GM23338 (cell line): ENCODE measurements around the gene SYCE1L. TPM values are rescaled to one million over a fixed set of nuclear protein-coding genes. Genes with fewer than 3 reads are reported as not detected.
A peak's percentile ranks its signal among the peaks of the same experiment; 100 is the strongest.

Source experiments
- ATAC-seq: fragments of 200-7000 bp; cut with Tn5 transposase; 3 replicates; pipeline ENCODE4 v1.9.1; 2020
- DNase-seq: peaks from one replicate; pipeline ENCODE4 v3.0.0-alpha.2; 2015; ENCODE audit warnings: low spot score
- H2AFZ ChIP-seq: fragments of 200-600 bp; sonication (generic); 2 replicates; pipeline ENCODE4 v1.8.0; 2016; ENCODE audit warnings: antibody characterized with exemption, mild to moderate bottlenecking, moderate library complexity
- H3F3A ChIP-seq: fragments of 200-600 bp; sonication (generic); replicated peaks from 2 replicates; pipeline ENCODE4 v1.8.0; 2017; ENCODE audit warnings: antibody characterized with exemption, mixed run types, low read depth
- H3K27ac ChIP-seq: fragments of 200-600 bp; sonication (generic); 2 replicates; pipeline ENCODE4 v1.6.1; 2016; ENCODE audit warnings: low read depth
- H3K27me3 ChIP-seq: fragments of 200-600 bp; sonication (generic); 2 replicates; pipeline ENCODE4 v1.8.0; 2016; ENCODE audit warnings: mild to moderate bottlenecking, mixed run types, moderate library complexity; ENCODE audit not compliant: insufficient read depth
- H3K36me3 ChIP-seq: fragments of 200-600 bp; sonication (generic); 2 replicates; pipeline ENCODE4 v1.8.0; 2016; ENCODE audit warnings: mild to moderate bottlenecking; ENCODE audit not compliant: insufficient read depth
- H3K4me1 ChIP-seq: fragments of 200-600 bp; sonication (generic); 2 replicates; pipeline ENCODE4 v1.8.0; 2016; ENCODE audit warnings: mild to moderate bottlenecking, moderate library complexity; ENCODE audit not compliant: insufficient read depth
- H3K4me2 ChIP-seq: fragments of 200-600 bp; sonication (generic); 2 replicates; pipeline ENCODE4 v1.7.1; 2017; ENCODE audit warnings: mixed run types
- H3K4me3 ChIP-seq: fragments of 200-600 bp; sonication (generic); 2 replicates; pipeline ENCODE4 v1.6.1; 2016; ENCODE audit warnings: mixed run types
- H3K79me2 ChIP-seq: fragments of 200-600 bp; sonication (generic); replicated peaks from 2 replicates; pipeline ENCODE4 v1.8.0; 2017; ENCODE audit warnings: mild to moderate bottlenecking; ENCODE audit not compliant: insufficient read depth
- H3K9me2 ChIP-seq: fragments of 200-600 bp; sonication (generic); 2 replicates; pipeline ENCODE4 v1.8.0; 2017; ENCODE audit not compliant: insufficient read depth
- H4K20me1 ChIP-seq: fragments of 200-600 bp; sonication (generic); replicated peaks from 2 replicates; pipeline ENCODE4 v1.8.0; 2017; ENCODE audit warnings: mild to moderate bottlenecking; ENCODE audit not compliant: insufficient read depth
- H3K27ac Mint-ChIP-seq: 2 replicates; pipeline ENCODE4 v1.8.0; 2020; ENCODE audit warnings: inconsistent platforms, mild to moderate bottlenecking, moderate library complexity, mixed read lengths
- H3K27me3 Mint-ChIP-seq: 3 replicates; pipeline ENCODE4 v1.8.0; 2022; ENCODE audit warnings: low read depth, mild to moderate bottlenecking, moderate library complexity, mixed read lengths, inconsistent platforms; ENCODE audit not compliant: insufficient read depth, poor library complexity
- H3K36me3 Mint-ChIP-seq: 3 replicates; pipeline ENCODE4 v1.8.0; 2021; ENCODE audit warnings: low read depth, mild to moderate bottlenecking, inconsistent platforms, moderate library complexity, mixed read lengths
- H3K4me1 Mint-ChIP-seq: 3 replicates; pipeline ENCODE4 v1.8.0; 2020; ENCODE audit warnings: mild to moderate bottlenecking, inconsistent platforms, mixed read lengths
- H3K4me3 Mint-ChIP-seq: 3 replicates; pipeline ENCODE4 v1.8.0; 2021; ENCODE audit warnings: moderate library complexity, mild to moderate bottlenecking, inconsistent platforms, mixed read lengths
- H3K9me3 Mint-ChIP-seq: 3 replicates; pipeline ENCODE4 v1.8.0; 2020; ENCODE audit warnings: moderate library complexity, mild to moderate bottlenecking, inconsistent platforms, mixed read lengths
- CREB1 ChIP-seq: fragments of 250-450 bp; sonication (Bioruptor Pico); IDR thresholded peaks from 2 replicates; pipeline ENCODE4 v1.5.0; 2020; ENCODE audit warnings: low read depth, mild to moderate bottlenecking, moderate library complexity
- ETS1 ChIP-seq: IDR thresholded peaks from 2 replicates; pipeline ENCODE4 v1.6.1; 2016; ENCODE audit warnings: antibody characterized with exemption
- EZH2 ChIP-seq: fragments of 200-600 bp; sonication (generic); IDR thresholded peaks from one replicate; pipeline ENCODE4 v1.8.0; 2017; ENCODE audit warnings: antibody characterized with exemption, mild to moderate bottlenecking, low read depth; ENCODE audit not compliant: unreplicated experiment
- NANOG ChIP-seq: IDR thresholded peaks from 2 replicates; pipeline ENCODE4 v1.6.1; 2016; ENCODE audit warnings: antibody characterized with exemption, borderline replicate concordance
- POLR2AphosphoS5 ChIP-seq: IDR thresholded peaks from 2 replicates; pipeline ENCODE4 v1.6.1; 2016; ENCODE audit warnings: antibody characterized with exemption, low read depth
- polyA plus RNA-seq: library from polyadenylated mRNA; unstranded; fragments of >200 nt; fragmentation: Nextera tagmentation; extraction: Ambion mirVana; gene quantifications from 2 replicates; pipeline ENCODE4 v1.2.1, GENCODE V29; 2016
- total RNA-seq: library from RNA; depleted of rRNA; stranded (reverse); fragments of >200 nt; shearing (Covaris generic); gene quantifications from 2 replicates; pipeline ENCODE4 v1.2.3, GENCODE V29; 2014

Gene SYCE1L
- total and polyA plus RNA-seq, 2 experiments from 2014 or later: 3.9 to 5.9 TPM

GRCh38 chr16:77211880-77212740, 12.9 kb downstream of the SYCE1L start:
- Mint-ChIP-seq H3K9me3 (no peaks in the 10 kb centered on the region), H3K36me3 (peaks cover 14% of the 10 kb centered on the region; the same call in 1 of the 3 replicates), H3K27ac (peak overlapping the region; percentile 83; the same call in 1 of the 2 replicates), H3K27me3 (peaks cover 22% of the 10 kb centered on the region), H3K4me1 (peaks cover 29% of the 10 kb centered on the region), H3K4me3 (peak overlapping the region; percentile 67)
- Histone ChIP-seq H3K27ac (peak overlapping the region; percentile 76), H3F3A (no peaks in the 10 kb centered on the region), H3K4me2 (peak overlapping the region; percentile 92), H3K4me1 (peaks cover 5% of the 10 kb centered on the region), H3K36me3 (no peaks in the 10 kb centered on the region), H3K9me2 (no peaks in the 10 kb centered on the region; the same call in 1 of the 2 replicates), H2AFZ (peak overlapping the region; percentile 94), H3K27me3 (no peaks in the 10 kb centered on the region), H3K79me2 (peaks cover 8% of the 10 kb centered on the region; the same call in 1 of the 2 replicates), H3K4me3 (peak overlapping the region; percentile 88), H4K20me1 (no peaks in the 10 kb centered on the region; the same call in 1 of the 2 replicates)
- peak; percentile 78 for ATAC-seq
- no peak for TF ChIP-seq NANOG
- peak; percentile 63; the same call in 1 of the 2 replicates for TF ChIP-seq CREB1
- TF ChIP-seq POLR2AphosphoS5: peak; percentile 83
- DNase-seq: peak; percentile 92

- no peak for TF ChIP-seq ETS1
- TF ChIP-seq NANOG: no peak
- peak; percentile 65 for TF ChIP-seq POLR2AphosphoS5
- TF ChIP-seq EZH2: no peak
- Histone ChIP-seq H3K4me2 (peak overlapping the region; percentile 92), H3K4me3 (peak overlapping the region; percentile 88), H3K4me1 (peaks cover 5% of the 10 kb centered on the region), H3F3A (no peaks in the 10 kb centered on the region), H3K79me2 (peaks cover 8% of the 10 kb centered on the region; the same call in 1 of the 2 replicates), H3K36me3 (no peaks in the 10 kb centered on the region), H3K27ac (peak overlapping the region; percentile 76; the same call in 1 of the 2 replicates), H3K27me3 (no peaks in the 10 kb centered on the region), H2AFZ (peak overlapping the region; percentile 94), H3K9me2 (no peaks in the 10 kb centered on the region; the same call in 1 of the 2 replicates), H4K20me1 (no peaks in the 10 kb centered on the region; the same call in 1 of the 2 replicates)
- DNase-seq: peak; percentile 84
- H3K36me3 Mint-ChIP-seq: peaks cover 14% of the 10 kb centered on the region; the same call in 1 of the 3 replicates
- H3K27me3 Mint-ChIP-seq: peaks cover 17% of the 10 kb centered on the region
- peak overlapping the region; percentile 74 for H3K27ac Mint-ChIP-seq
- peak; percentile 85 for ATAC-seq
- no peaks in the 10 kb centered on the region for H3K9me3 Mint-ChIP-seq
- H3K4me1 Mint-ChIP-seq: peaks cover 22% of the 10 kb centered on the region
- H3K4me3 Mint-ChIP-seq: peak overlapping the region; percentile 67
These were observed 13.7 kb downstream of the SYCE1L start for GRCh38 chr16:77212741-77213541.
